ENCODE measurements around the gene CMSS1.

DNA sequence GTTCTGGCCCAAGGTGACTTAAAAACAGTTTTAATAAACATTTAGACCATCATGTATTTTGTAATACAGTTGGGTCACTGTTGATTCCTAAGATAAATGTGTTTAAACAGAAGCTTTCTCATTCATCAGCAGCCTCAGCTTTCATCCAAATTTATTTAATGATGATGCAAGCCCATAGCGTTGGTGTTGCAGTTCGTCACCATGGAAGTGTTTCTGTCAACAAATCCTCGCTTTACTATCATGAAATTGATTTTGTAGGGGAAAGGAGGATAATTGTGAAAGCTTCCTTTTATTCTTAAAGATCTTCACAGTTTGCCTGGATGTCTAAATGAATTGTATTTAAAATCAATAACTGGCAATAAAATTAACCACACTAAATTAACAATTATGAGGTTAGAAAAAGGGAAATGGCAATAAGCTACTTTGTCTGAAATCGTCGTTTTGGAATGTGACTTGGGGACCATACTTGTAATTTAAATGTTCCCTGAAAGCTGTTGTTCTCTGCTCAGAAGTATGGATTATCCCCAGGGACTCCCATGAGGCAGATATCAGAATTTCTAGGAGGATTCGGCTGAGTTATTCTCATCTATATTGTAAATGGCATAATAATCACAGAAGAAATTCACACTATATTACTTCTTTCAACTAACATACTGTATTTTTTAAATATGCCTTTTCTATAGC, 29.0 kb downstream of the CMSS1 start:
- TF ChIP-seq, protein P1, sequence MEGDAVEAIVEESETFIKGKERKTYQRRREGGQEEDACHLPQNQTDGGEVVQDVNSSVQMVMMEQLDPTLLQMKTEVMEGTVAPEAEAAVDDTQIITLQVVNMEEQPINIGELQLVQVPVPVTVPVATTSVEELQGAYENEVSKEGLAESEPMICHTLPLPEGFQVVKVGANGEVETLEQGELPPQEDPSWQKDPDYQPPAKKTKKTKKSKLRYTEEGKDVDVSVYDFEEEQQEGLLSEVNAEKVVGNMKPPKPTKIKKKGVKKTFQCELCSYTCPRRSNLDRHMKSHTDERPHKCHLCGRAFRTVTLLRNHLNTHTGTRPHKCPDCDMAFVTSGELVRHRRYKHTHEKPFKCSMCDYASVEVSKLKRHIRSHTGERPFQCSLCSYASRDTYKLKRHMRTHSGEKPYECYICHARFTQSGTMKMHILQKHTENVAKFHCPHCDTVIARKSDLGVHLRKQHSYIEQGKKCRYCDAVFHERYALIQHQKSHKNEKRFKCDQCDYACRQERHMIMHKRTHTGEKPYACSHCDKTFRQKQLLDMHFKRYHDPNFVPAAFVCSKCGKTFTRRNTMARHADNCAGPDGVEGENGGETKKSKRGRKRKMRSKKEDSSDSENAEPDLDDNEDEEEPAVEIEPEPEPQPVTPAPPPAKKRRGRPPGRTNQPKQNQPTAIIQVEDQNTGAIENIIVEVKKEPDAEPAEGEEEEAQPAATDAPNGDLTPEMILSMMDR (IDR thresholded peaks at IDR 0.05 in 2 of 3, conservative IDR thresholded peaks at IDR 0.05 in 1 of 3; ENCODE audit: borderline replicate concordance in 1 of 3, insufficient read depth in 1 of 3, low read depth in 2 of 3, low read length in 2 of 3), result no peak
- TF ChIP-seq EGR1 (IDR thresholded peaks at IDR 0.05; ENCODE audit: low read depth), result no peak
- TF ChIP-seq EZH2 (IDR thresholded peaks at IDR 0.05), result no peak
